Nasal cavity respiratory epithelium epithelial cell of viscerocranial mucosa (primary cell): ENCODE results near the gene ADGRF3. TPM values are rescaled to one million over a fixed set of nuclear protein-coding genes. Genes with fewer than 3 reads are reported as not detected.

Source experiments
- total RNA-seq: library from RNA; depleted of rRNA; stranded (reverse); fragments of >200 nt; gene quantifications from 2 replicates; pipeline ENCODE4 v1.2.3, GENCODE V29; 2014

The ADGRF3 gene
- total RNA-seq: 0.07 TPM in 1 of 2 replicates, not detected in the other

GRCh38 chr2:26346454-26347053 lies at the start of gene ADGRF3:
ADGRF3 (minus strand) TSS chr2:26346789; CDS start chr2:26346234, 555 bp downstream.

GRCh38 chr2:26345545-26346453 lies 790 bp downstream of the ADGRF3 start, which contains the start of gene SELENOI:
SELENOI (plus strand) TSS chr2:26346143; CDS start chr2:26346233, 90 bp downstream.

Other genes starting within 250 kb of the ADGRF3 start
- 0.34 and 0.50 TPM in 2 replicates for gene GAREM2, start 173.7 kb downstream of the ADGRF3 start, total RNA-seq
- 127 and 186 TPM in 2 replicates for gene HADHA, start 102.2 kb downstream of the ADGRF3 start, total RNA-seq
- gene HADHB, start 101.8 kb downstream of the ADGRF3 start, total RNA-seq: 120 and 135 TPM in 2 replicates
- 44.2 and 50.6 TPM in 2 replicates for gene SELENOI, start 646 bp downstream of the ADGRF3 start, total RNA-seq
- gene DRC1, start 55.1 kb upstream of the ADGRF3 start, total RNA-seq: 0.21 TPM in 1 of 2 replicates, not detected in the other
- gene OTOF, start 131.3 kb upstream of the ADGRF3 start, total RNA-seq: not detected in 2 replicates